ENCODE data around the gene SERPIND1.

SERPIND1 gene

GRCh38 chr22:20779014-20779817 lies 5.3 kb downstream of the SERPIND1 start:
- no peak overlapping the region for H2BK15ac ChIP-seq (replicated peaks; ENCODE audit: low read depth)
- H2BK120ac ChIP-seq (ENCODE audit: low read depth, low read length): no peak overlapping the region
- no peaks in the 10 kb centered on the region for H3K79me2 ChIP-seq (ENCODE audit: control insufficient read depth, insufficient read depth, low read length)
- H3K27me3 ChIP-seq (ENCODE audit: insufficient read depth, low read length, poor library complexity): no peaks in the 10 kb centered on the region
- no peak overlapping the region for H3K56ac ChIP-seq (ENCODE audit: low read length)
- no peak overlapping the region for H3K4ac ChIP-seq (ENCODE audit: low read depth, low read length)
- no peak overlapping the region for H3K27ac ChIP-seq (ENCODE audit: low read depth, low read length)
- H3K9ac ChIP-seq (ENCODE audit: low read length): no peak overlapping the region
- no CpG with 5 or more reads among the region's 25 CpGs for WGBS (ENCODE audit: extremely low coverage, insufficient coverage, low lambda C conversion rate)
- H3K23ac ChIP-seq (ENCODE audit: low read length): peak overlapping the region; percentile 57
- H3K4me2 ChIP-seq (ENCODE audit: low read length): no peak overlapping the region
- H3K79me1 ChIP-seq (ENCODE audit: low read length): no peaks in the 10 kb centered on the region
- no peak overlapping the region for H4K5ac ChIP-seq (ENCODE audit: low read length)
- no peaks in the 10 kb centered on the region for H3K36me3 ChIP-seq (ENCODE audit: control insufficient read depth, insufficient read depth, low read length)
- no peak overlapping the region for H3K4me3 ChIP-seq (ENCODE audit: low read length)
- DNase-seq: no peak
- no peak overlapping the region for H4K8ac ChIP-seq (ENCODE audit: low read depth, low read length)
- peaks cover 4% of the 10 kb centered on the region for H3K4me1 ChIP-seq (ENCODE audit: control insufficient read depth, low read depth, low read length)
- H2BK5ac ChIP-seq (ENCODE audit: low read length): no peak overlapping the region
- H2AK5ac ChIP-seq (ENCODE audit: low read length): no peak overlapping the region
- no peak overlapping the region for H3K18ac ChIP-seq (ENCODE audit: low read length)

DNA sequence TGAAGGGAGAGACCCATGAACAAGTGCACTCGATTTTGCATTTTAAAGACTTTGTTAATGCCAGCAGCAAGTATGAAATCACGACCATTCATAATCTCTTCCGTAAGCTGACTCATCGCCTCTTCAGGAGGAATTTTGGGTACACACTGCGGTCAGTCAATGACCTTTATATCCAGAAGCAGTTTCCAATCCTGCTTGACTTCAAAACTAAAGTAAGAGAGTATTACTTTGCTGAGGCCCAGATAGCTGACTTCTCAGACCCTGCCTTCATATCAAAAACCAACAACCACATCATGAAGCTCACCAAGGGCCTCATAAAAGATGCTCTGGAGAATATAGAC lies 5.9 kb downstream of the SERPIND1 start:
- H3K4me3 ChIP-seq (ENCODE audit: low read length): no peak overlapping the region
- H2AK5ac ChIP-seq (ENCODE audit: low read length): no peak overlapping the region
- H3K18ac ChIP-seq (ENCODE audit: low read length): no peak overlapping the region
- H3K4me1 ChIP-seq (ENCODE audit: control insufficient read depth, low read depth, low read length): peaks cover 4% of the 10 kb centered on the region
- H2BK5ac ChIP-seq (ENCODE audit: low read length): no peak overlapping the region
- no peaks in the 10 kb centered on the region for H3K27me3 ChIP-seq (ENCODE audit: insufficient read depth, low read length, poor library complexity)
- H4K5ac ChIP-seq (ENCODE audit: low read length): no peak overlapping the region
- H3K4ac ChIP-seq (ENCODE audit: low read depth, low read length): no peak overlapping the region
- no peaks in the 10 kb centered on the region for H3K36me3 ChIP-seq (ENCODE audit: control insufficient read depth, insufficient read depth, low read length)
- no peak overlapping the region for H2BK120ac ChIP-seq (ENCODE audit: low read depth, low read length)
- H3K27ac ChIP-seq (ENCODE audit: low read depth, low read length): no peak overlapping the region
- H3K4me2 ChIP-seq (ENCODE audit: low read length): no peak overlapping the region
- no peak for DNase-seq
- no peak overlapping the region for H2BK15ac ChIP-seq (replicated peaks; ENCODE audit: low read depth)
- no CpG with 5 or more reads among the region's 5 CpGs for WGBS (ENCODE audit: extremely low coverage, insufficient coverage, low lambda C conversion rate)
- H3K9ac ChIP-seq (ENCODE audit: low read length): no peak overlapping the region
- no peak overlapping the region for H3K56ac ChIP-seq (ENCODE audit: low read length)
- no peak overlapping the region for H3K23ac ChIP-seq (ENCODE audit: low read length)
- no peaks in the 10 kb centered on the region for H3K79me2 ChIP-seq (ENCODE audit: control insufficient read depth, insufficient read depth, low read length)
- no peak overlapping the region for H4K8ac ChIP-seq (ENCODE audit: low read depth, low read length)
- H3K79me1 ChIP-seq (ENCODE audit: low read length): no peaks in the 10 kb centered on the region

DNA sequence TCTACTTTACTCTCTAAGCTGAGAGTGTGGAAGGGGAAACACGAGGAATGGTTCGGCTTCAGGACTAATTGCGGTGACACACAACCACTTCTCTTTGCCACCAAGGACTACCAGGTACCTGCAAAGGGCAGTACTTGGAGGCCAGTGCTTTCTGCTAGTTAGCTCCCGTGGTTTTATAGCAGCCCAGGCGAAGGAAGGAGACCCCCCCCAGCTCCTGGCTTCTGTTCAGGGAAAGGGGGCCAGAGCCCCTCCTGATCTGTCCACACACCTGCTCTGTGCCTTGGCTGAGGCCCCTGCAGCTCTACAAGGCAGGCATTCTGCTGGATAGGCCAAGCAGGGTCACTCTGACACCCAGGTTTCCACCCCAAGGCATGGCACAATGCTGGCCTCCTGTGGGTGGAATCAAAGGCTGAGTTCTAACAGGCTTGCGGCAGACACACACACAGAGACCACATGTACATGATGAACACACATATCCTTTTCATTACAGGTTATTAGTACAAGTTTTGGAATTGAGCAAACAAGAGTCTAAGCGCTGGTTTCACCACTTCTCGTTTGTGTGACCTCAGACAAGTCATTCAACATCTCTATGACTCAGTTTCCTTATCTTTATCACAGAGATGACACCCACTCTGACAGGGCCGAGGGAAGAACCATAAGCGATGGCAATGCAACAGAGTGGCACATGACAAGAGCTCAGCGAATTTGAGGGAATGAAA lies 7.5 kb downstream of the SERPIND1 start:
- Histone ChIP-seq H3K79me1 (ENCODE audit: low read length) (no peaks in the 10 kb centered on the region), H3K79me2 (ENCODE audit: control insufficient read depth, insufficient read depth, low read length) (no peaks in the 10 kb centered on the region), H3K56ac (ENCODE audit: low read length) (no peak overlapping the region), H2BK15ac (replicated peaks; ENCODE audit: low read depth) (no peak overlapping the region), H2AK5ac (ENCODE audit: low read length) (no peak overlapping the region), H3K4me2 (ENCODE audit: low read length) (no peak overlapping the region), H4K8ac (ENCODE audit: low read depth, low read length) (no peak overlapping the region), H3K4me1 (ENCODE audit: control insufficient read depth, low read depth, low read length) (peaks cover 4% of the 10 kb centered on the region), H3K9ac (ENCODE audit: low read length) (no peak overlapping the region), H3K18ac (ENCODE audit: low read length) (no peak overlapping the region), H2BK120ac (ENCODE audit: low read depth, low read length) (no peak overlapping the region), H3K4me3 (ENCODE audit: low read length) (no peak overlapping the region), H3K27me3 (ENCODE audit: insufficient read depth, low read length, poor library complexity) (no peaks in the 10 kb centered on the region), H3K4ac (ENCODE audit: low read depth, low read length) (no peak overlapping the region), H3K36me3 (ENCODE audit: control insufficient read depth, insufficient read depth, low read length) (no peaks in the 10 kb centered on the region), H2BK5ac (ENCODE audit: low read length) (no peak overlapping the region), H3K23ac (ENCODE audit: low read length) (no peak overlapping the region), H4K5ac (ENCODE audit: low read length) (no peak overlapping the region), H3K27ac (ENCODE audit: low read depth, low read length) (no peak overlapping the region)
- no peak for DNase-seq
- no CpG with 5 or more reads among the region's 11 CpGs for WGBS (ENCODE audit: extremely low coverage, insufficient coverage, low lambda C conversion rate)

GRCh38 chr22:20782083-20782482 lies 8.2 kb downstream of the SERPIND1 start:
- no CpG with 5 or more reads among the region's 4 CpGs for WGBS (ENCODE audit: extremely low coverage, insufficient coverage, low lambda C conversion rate)
- H3K4me1 ChIP-seq (ENCODE audit: control insufficient read depth, low read depth, low read length): peaks cover 4% of the 10 kb centered on the region
- H3K18ac ChIP-seq (ENCODE audit: low read length): no peak overlapping the region
- H3K4me2 ChIP-seq (ENCODE audit: low read length): no peak overlapping the region
- no peak overlapping the region for H3K23ac ChIP-seq (ENCODE audit: low read length)
- no peaks in the 10 kb centered on the region for H3K36me3 ChIP-seq (ENCODE audit: control insufficient read depth, insufficient read depth, low read length)
- H3K4ac ChIP-seq (ENCODE audit: low read depth, low read length): no peak overlapping the region
- no peak overlapping the region for H4K8ac ChIP-seq (ENCODE audit: low read depth, low read length)
- no peak overlapping the region for H3K4me3 ChIP-seq (ENCODE audit: low read length)
- H2BK15ac ChIP-seq (replicated peaks; ENCODE audit: low read depth): no peak overlapping the region
- no peak overlapping the region for H3K27ac ChIP-seq (ENCODE audit: low read depth, low read length)
- H3K56ac ChIP-seq (ENCODE audit: low read length): no peak overlapping the region
- H3K79me1 ChIP-seq (ENCODE audit: low read length): no peaks in the 10 kb centered on the region
- H4K5ac ChIP-seq (ENCODE audit: low read length): no peak overlapping the region
- H3K79me2 ChIP-seq (ENCODE audit: control insufficient read depth, insufficient read depth, low read length): no peaks in the 10 kb centered on the region
- no peaks in the 10 kb centered on the region for H3K27me3 ChIP-seq (ENCODE audit: insufficient read depth, low read length, poor library complexity)
- H2AK5ac ChIP-seq (ENCODE audit: low read length): no peak overlapping the region
- no peak for DNase-seq
- no peak overlapping the region for H2BK5ac ChIP-seq (ENCODE audit: low read length)
- no peak overlapping the region for H2BK120ac ChIP-seq (ENCODE audit: low read depth, low read length)
- no peak overlapping the region for H3K9ac ChIP-seq (ENCODE audit: low read length)

DNA sequence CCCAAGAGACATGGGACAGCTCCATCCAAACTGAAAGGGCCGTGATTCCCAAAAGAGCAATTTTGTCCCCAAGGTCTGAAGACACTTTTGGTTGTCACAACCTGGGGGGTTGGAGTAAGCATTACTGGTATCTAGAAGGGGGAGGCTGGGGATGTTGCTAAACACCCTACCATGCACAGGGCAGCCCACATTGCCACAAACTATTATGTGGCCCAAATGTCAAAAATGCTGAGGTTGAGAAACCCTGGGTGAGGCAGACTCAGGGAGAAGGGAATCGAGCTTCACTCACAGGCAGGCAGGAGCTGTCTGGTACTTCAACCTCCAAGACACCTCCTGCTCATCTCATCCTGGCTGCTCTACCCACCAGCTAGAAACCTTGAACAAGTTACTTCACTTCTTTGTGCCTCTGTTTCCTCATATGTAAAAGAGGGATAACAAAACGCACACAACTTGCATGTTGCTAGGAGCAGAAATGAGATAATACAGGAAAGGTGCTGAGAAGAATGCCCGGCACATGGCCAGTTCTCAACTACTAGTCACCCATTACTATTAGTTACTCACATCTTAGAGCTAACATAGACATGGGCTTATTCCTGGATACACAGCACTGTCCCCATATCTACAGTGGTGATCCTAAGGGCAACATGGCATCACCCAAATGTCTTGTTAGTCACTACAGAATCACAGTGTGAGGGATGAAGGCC lies 8.8 kb downstream of the SERPIND1 start:
- H2BK15ac ChIP-seq (replicated peaks; ENCODE audit: low read depth): no peak overlapping the region
- no peak overlapping the region for H4K5ac ChIP-seq (ENCODE audit: low read length)
- no peak overlapping the region for H4K8ac ChIP-seq (ENCODE audit: low read depth, low read length)
- no peak overlapping the region for H2BK5ac ChIP-seq (ENCODE audit: low read length)
- H3K4me1 ChIP-seq (ENCODE audit: control insufficient read depth, low read depth, low read length): peaks cover 4% of the 10 kb centered on the region
- H3K4ac ChIP-seq (ENCODE audit: low read depth, low read length): no peak overlapping the region
- H3K79me1 ChIP-seq (ENCODE audit: low read length): no peaks in the 10 kb centered on the region
- no peak overlapping the region for H2AK5ac ChIP-seq (ENCODE audit: low read length)
- H3K4me2 ChIP-seq (ENCODE audit: low read length): no peak overlapping the region
- no peak overlapping the region for H3K9ac ChIP-seq (ENCODE audit: low read length)
- WGBS (ENCODE audit: extremely low coverage, insufficient coverage, low lambda C conversion rate): no CpG with 5 or more reads among the region's 4 CpGs
- no peak overlapping the region for H3K18ac ChIP-seq (ENCODE audit: low read length)
- H3K27me3 ChIP-seq (ENCODE audit: insufficient read depth, low read length, poor library complexity): no peaks in the 10 kb centered on the region
- no peaks in the 10 kb centered on the region for H3K79me2 ChIP-seq (ENCODE audit: control insufficient read depth, insufficient read depth, low read length)
- H3K27ac ChIP-seq (ENCODE audit: low read depth, low read length): no peak overlapping the region
- H2BK120ac ChIP-seq (ENCODE audit: low read depth, low read length): no peak overlapping the region
- H3K36me3 ChIP-seq (ENCODE audit: control insufficient read depth, insufficient read depth, low read length): no peaks in the 10 kb centered on the region
- DNase-seq: no peak
- no peak overlapping the region for H3K23ac ChIP-seq (ENCODE audit: low read length)
- no peak overlapping the region for H3K4me3 ChIP-seq (ENCODE audit: low read length)
- no peak overlapping the region for H3K56ac ChIP-seq (ENCODE audit: low read length)
